Suprapubic skin (tissue), 4 donors: ENCODE data around the gene HOXB3. TPM values are rescaled to one million over a fixed set of nuclear protein-coding genes. Genes with fewer than 3 reads are reported as not detected.

Experiments
- DNase-seq, 2 donors: peaks; one replicate each; pipeline ENCODE4 v3.0.0-alpha.2; 2019; ENCODE audit warnings: low spot score in 2 of 2
- H3K27ac ChIP-seq: fragments of 200-600 bp; sonication (generic); one replicate; pipeline ENCODE4 v1.5.1; 2019
- H3K27me3 ChIP-seq: fragments of 200-600 bp; sonication (generic); one replicate; pipeline ENCODE4 v1.5.1; 2019
- H3K36me3 ChIP-seq: fragments of 200-600 bp; sonication (generic); one replicate; pipeline ENCODE4 v1.5.1; 2019
- H3K4me1 ChIP-seq: fragments of 200-600 bp; sonication (generic); one replicate; pipeline ENCODE4 v1.5.1; 2019
- H3K4me3 ChIP-seq: fragments of 200-600 bp; sonication (generic); one replicate; pipeline ENCODE4 v1.5.1; 2019; ENCODE audit warnings: mild to moderate bottlenecking
- H3K9me3 ChIP-seq: fragments of 200-600 bp; sonication (generic); one replicate; pipeline ENCODE4 v1.5.1; 2019
- EP300 ChIP-seq: sonication (generic); formaldehyde crosslinking; IDR thresholded peaks from one replicate; pipeline ENCODE4 v1.6.1; 2017; ENCODE audit warnings: antibody characterized with exemption
- POLR2A ChIP-seq, 2 donors: fragments of 450-650 bp; IDR thresholded peaks; one replicate each; pipeline ENCODE4 v1.6.1; 2017; ENCODE audit warnings: antibody characterized with exemption in 2 of 2, mild to moderate bottlenecking in 2 of 2, moderate library complexity in 2 of 2
- POLR2AphosphoS5 ChIP-seq, 3 donors: sonication (generic); formaldehyde crosslinking; IDR thresholded peaks; one replicate each; pipeline ENCODE4 v1.6.1; 2017; ENCODE audit warnings: antibody characterized with exemption in 3 of 3
- WGBS: methylation state at CpG from one replicate; pipeline ENCODE4 v1.1.5; 2018; 5-methylcytosine and 5-hydroxymethylcytosine counted together
- total RNA-seq, 4 donors: library from RNA; depleted of rRNA; stranded (reverse); fragments of >200 nt; gene quantifications; one replicate each; pipeline ENCODE4 v1.1.0, GENCODE V29; 2016
- TF ChIP-seq, protein P1 (sequence below), 2 donors: fragments of 200-600 bp in 1 of 2; fragments of 450-650 bp in 1 of 2; sonication (generic) in 1 of 2; IDR thresholded peaks; one replicate each; pipeline ENCODE4 v1.5.1; 2016 to 2019; ENCODE audit warnings: antibody characterized with exemption in 2 of 2, mild to moderate bottlenecking in 1 of 2, moderate library complexity in 1 of 2

Gene HOXB3
- total RNA-seq, 4 donors from 2014 or later = 2.3 to 20.8 (median 3.9) TPM

GRCh38 chr17:48575673-48576478 is 14.2 kb downstream of the HOXB3 start:
- Histone ChIP-seq H3K27me3 (peaks cover 4% of the 10 kb centered on the region), H3K4me3 (peak overlapping the region; percentile 69), H3K27ac (peak overlapping the region; percentile 85), H3K4me1 (peaks cover 74% of the 10 kb centered on the region), H3K36me3 (no peaks in the 10 kb centered on the region), H3K9me3 (no peaks in the 10 kb centered on the region)
- no peak for DNase-seq
- 40% methylated on average over 20 of the region's 22 CpGs for WGBS
- TF ChIP-seq, protein P1, sequence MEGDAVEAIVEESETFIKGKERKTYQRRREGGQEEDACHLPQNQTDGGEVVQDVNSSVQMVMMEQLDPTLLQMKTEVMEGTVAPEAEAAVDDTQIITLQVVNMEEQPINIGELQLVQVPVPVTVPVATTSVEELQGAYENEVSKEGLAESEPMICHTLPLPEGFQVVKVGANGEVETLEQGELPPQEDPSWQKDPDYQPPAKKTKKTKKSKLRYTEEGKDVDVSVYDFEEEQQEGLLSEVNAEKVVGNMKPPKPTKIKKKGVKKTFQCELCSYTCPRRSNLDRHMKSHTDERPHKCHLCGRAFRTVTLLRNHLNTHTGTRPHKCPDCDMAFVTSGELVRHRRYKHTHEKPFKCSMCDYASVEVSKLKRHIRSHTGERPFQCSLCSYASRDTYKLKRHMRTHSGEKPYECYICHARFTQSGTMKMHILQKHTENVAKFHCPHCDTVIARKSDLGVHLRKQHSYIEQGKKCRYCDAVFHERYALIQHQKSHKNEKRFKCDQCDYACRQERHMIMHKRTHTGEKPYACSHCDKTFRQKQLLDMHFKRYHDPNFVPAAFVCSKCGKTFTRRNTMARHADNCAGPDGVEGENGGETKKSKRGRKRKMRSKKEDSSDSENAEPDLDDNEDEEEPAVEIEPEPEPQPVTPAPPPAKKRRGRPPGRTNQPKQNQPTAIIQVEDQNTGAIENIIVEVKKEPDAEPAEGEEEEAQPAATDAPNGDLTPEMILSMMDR (IDR thresholded peaks at IDR 0.05) = no peak
- TF ChIP-seq POLR2AphosphoS5 (IDR thresholded peaks at IDR 0.05) = no peak
- no peak for TF ChIP-seq POLR2A (IDR thresholded peaks at IDR 0.05)
- TF ChIP-seq EP300 = no peak

DNA sequence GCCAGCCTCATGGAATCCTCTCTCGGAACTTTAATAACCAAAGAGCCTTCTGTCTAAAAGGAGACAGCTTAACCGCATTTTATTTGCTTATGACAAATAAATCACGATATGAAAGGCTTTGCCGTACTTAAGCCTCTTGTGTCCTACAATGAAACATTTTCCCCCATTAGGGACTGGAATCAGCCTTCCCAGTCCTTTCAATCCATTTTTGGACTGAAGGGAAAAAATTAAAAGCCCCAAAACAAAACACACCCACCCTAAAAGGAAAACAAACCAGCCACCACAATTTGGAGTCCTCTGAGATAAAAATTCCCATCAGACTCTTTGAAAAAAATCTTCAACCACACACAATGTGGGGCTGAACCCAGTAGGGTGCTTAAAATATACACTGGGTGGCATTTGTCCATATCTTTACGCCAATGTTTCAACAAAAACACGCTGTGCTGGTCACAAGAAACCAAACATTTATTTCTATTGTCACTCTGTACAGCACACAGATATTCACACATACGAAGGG is 14.9 kb downstream of the HOXB3 start:
- peaks cover 76% of the 10 kb centered on the region for H3K4me1 ChIP-seq
- no peak for DNase-seq
- H3K27ac ChIP-seq = peak overlapping the region; percentile 85
- no peaks in the 10 kb centered on the region for H3K9me3 ChIP-seq
- H3K36me3 ChIP-seq = no peaks in the 10 kb centered on the region
- WGBS = 63% methylated on average over 7 of the region's 7 CpGs
- no peaks in the 10 kb centered on the region for H3K27me3 ChIP-seq
- TF ChIP-seq POLR2AphosphoS5 (IDR thresholded peaks at IDR 0.05) (no peak), POLR2A (IDR thresholded peaks at IDR 0.05) (no peak), EP300 (no peak)
- TF ChIP-seq, protein P1 (IDR thresholded peaks at IDR 0.05) = no peak
- H3K4me3 ChIP-seq = peak overlapping the region; percentile 8

- peak overlapping the region; percentile 8 for H3K4me3 ChIP-seq
- H3K27me3 ChIP-seq = no peaks in the 10 kb centered on the region
- H3K9me3 ChIP-seq = no peaks in the 10 kb centered on the region
- no peaks in the 10 kb centered on the region for H3K36me3 ChIP-seq
- H3K27ac ChIP-seq = peak overlapping the region; percentile 85
- DNase-seq = no peak
- H3K4me1 ChIP-seq = peaks cover 75% of the 10 kb centered on the region
- 61% methylated on average over 8 of the region's 8 CpGs for WGBS
- TF ChIP-seq, protein P1 (IDR thresholded peaks at IDR 0.05) = no peak
- TF ChIP-seq POLR2AphosphoS5 (IDR thresholded peaks at IDR 0.05) (no peak), POLR2A (IDR thresholded peaks at IDR 0.05) (no peak), EP300 (no peak)
These were observed 15.5 kb downstream of the HOXB3 start for GRCh38 chr17:48574505-48575065.

DNA sequence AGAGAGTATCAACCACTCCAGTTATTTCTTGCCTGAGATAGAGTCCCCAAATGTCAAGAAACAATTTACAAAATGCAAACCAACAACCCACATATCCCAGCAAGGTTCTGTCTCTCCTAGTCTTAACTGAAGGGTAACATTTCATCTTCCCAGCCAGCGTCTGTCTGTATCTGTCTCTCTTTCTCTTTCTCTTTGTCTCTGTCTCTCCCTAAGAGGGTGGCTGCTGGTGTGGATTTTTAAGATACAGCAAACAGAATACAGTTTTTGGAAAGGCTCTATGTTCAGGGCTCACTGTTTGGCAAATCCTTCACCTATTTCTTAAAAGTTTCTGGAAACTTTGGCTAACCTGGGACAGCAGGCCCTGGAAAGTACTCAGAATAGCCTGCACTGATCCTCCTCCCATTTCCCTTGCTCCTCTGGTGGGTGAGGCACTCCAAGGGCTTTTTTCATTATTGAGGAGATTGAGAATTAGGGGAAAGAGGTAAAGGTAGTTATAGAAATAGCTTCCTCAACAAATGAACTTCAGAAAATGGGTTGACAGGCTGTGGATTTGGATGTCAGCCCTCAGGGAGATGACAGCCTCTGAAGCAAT is 18.1 kb downstream of the HOXB3 start:
- peaks cover 3% of the 10 kb centered on the region for H3K27me3 ChIP-seq
- no peaks in the 10 kb centered on the region for H3K36me3 ChIP-seq
- H3K9me3 ChIP-seq = no peaks in the 10 kb centered on the region
- no peak for DNase-seq
- WGBS = 67% methylated on average over 1 of the region's 1 CpG
- H3K4me3 ChIP-seq = peak overlapping the region; percentile 29
- H3K27ac ChIP-seq = peak overlapping the region; percentile 85
- peaks cover 81% of the 10 kb centered on the region for H3K4me1 ChIP-seq
- TF ChIP-seq POLR2A (IDR thresholded peaks at IDR 0.05) (no peak), EP300 (no peak), POLR2AphosphoS5 (IDR thresholded peaks at IDR 0.05) (no peak)
- TF ChIP-seq, protein P1 (IDR thresholded peaks at IDR 0.05) = no peak
